ENCODE measurements around the gene ZNF8.
"Not testable (repeated sequence)": the region's sequence is repeated elsewhere in the genome, so short reads cannot be mapped to it uniquely, and the experiment has no call there.

Gene ZNF8

DNA sequence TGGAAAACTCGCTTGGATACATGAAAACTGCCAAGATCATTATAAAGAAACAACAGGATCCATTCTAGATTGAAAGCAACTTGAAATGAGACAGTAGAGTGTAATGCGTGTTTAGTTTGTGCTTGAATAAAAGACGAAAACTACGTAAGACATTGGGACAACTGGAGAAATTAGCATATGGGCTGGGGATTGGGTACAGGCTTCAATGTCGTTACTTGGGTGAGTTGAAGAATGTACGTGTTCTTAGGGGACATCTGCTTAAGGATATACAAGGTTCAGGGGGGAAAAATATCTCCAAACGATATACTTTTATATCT, 26.0 kb downstream of the ZNF8 start:
- H3K4me3 ChIP-seq (ENCODE audit: low read depth, low read length) = peak overlapping the region; percentile 97
- H3K36me3 ChIP-seq = peaks cover 53% of the 10 kb centered on the region
- no peak for TF ChIP-seq CTCF (IDR thresholded peaks at IDR 0.05; ENCODE audit: low read depth, low read length)
- DNase-seq = no peak
- no peaks in the 10 kb centered on the region for H3K9me3 ChIP-seq
- no peaks in the 10 kb centered on the region for H3K27me3 ChIP-seq
- H3K4me1 ChIP-seq = no peaks in the 10 kb centered on the region

DNA sequence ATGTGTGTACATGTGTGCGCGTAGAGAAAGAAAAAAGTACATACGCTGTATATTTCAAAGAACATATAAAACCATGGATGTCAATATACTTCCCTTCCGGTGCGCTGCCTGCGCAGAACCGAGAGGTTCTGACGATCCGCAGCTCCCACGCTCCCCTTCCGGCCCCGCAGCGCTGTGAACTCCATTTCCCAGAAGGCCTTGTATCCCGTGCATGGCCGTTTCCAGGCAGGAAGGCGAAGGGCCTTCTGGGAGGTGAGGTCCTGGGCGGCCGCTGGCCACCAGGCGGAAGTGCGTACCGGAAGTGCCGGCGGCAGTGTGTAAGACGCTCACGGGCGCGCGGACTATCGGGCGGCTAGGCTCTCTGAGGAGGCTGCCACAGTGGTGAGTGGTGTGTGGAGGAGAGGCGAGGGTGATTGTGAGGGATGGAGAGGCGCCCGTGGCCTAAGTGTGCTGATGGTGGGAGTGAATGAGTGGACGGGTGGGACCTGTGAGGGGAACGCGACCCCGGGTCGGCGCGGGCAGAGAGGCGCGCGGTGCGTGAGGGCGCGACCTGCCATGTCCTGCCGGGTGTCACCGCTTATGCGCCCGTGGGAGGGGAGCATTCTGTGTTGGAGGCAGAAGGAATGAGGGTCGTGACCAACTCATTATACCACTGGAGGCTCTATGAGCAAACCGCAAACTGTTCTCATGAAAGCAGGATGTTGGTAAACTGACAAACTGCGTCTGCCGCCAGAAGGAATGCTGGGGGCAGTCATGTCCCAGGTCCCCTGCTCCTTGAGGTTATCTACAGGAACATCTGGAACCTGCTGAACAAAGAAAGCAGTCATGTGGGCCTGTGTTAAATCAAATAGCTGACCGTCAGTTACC, 26.5 kb downstream of the ZNF8 start, which contains the start of gene ERVK3-1:
Gene ERVK3-1 (plus strand): TSS at position 313 of the 867 bp plus-strand sequence. CDS start 6,792 bp downstream, outside the sequence.
- peaks cover 53% of the 10 kb centered on the region for H3K36me3 ChIP-seq
- TF ChIP-seq CTCF (IDR thresholded peaks at IDR 0.05; ENCODE audit: low read depth, low read length) = no peak
- H3K4me3 ChIP-seq (ENCODE audit: low read depth, low read length) = peak within 1 kb of the TSS; percentile 97
- DNase-seq = peak; percentile 96
- H3K4me1 ChIP-seq = no peaks in the 10 kb centered on the region
- H3K27me3 ChIP-seq = no peaks in the 10 kb centered on the region
- no peaks in the 10 kb centered on the region for H3K9me3 ChIP-seq

DNA sequence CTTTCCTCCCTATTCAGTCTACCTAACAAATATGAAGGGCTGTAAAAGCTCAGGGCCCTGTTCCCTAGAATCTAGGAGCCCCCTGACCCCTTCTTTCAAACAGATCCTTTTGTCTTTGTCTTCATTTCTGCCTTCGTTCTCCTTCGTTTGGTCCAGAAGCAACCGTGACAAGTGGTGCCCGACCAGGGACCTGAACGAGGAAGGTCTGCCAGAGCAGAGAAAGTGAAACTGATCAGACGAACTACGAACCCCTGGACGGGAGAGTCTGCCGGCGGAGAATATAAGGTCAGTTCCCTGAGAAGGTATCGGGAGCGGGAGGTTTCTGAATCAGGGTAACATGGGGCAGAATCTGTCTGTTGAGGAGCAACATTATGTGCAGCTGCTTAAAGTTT, 27.2 kb downstream of the ZNF8 start:
- H3K36me3 ChIP-seq = peaks cover 51% of the 10 kb centered on the region

DNA sequence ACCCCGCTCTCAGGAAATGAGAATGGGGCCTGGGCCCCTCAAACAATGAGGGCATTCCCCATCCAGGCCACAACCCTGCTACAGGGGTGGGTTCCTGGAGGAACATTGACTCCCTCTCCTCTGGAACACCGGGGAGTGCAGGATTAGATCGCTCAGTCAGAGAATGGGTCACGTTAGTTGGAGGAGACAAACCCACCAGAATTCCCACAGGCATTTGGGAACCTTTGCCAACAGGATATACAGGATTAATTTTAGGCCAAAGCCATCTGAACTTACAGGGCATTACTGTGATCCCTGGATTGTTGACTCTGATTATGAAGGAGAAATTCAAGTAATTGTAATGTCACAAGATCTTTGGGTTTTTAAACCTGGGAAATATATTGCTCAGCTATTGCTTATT, 29.0 kb downstream of the ZNF8 start:
- DNase-seq = no peak
- peaks cover 61% of the 10 kb centered on the region for H3K36me3 ChIP-seq
- H3K4me3 ChIP-seq (ENCODE audit: low read depth, low read length) = no peak overlapping the region
- H3K9me3 ChIP-seq = no peaks in the 10 kb centered on the region
- TF ChIP-seq CTCF (IDR thresholded peaks at IDR 0.05; ENCODE audit: low read depth, low read length) = no peak
- no peaks in the 10 kb centered on the region for H3K27me3 ChIP-seq
- no peaks in the 10 kb centered on the region for H3K4me1 ChIP-seq

More for the DNA sequence above, 27.2 kb downstream of the ZNF8 start:
- H3K4me3 ChIP-seq (ENCODE audit: low read depth, low read length) = peak overlapping the region; percentile 97
- no peak for TF ChIP-seq CTCF (IDR thresholded peaks at IDR 0.05; ENCODE audit: low read depth, low read length)
- H3K9me3 ChIP-seq = no peaks in the 10 kb centered on the region
- H3K27me3 ChIP-seq = no peaks in the 10 kb centered on the region
- H3K4me1 ChIP-seq = no peaks in the 10 kb centered on the region
- DNase-seq = no peak

GRCh38 chr19:58310685-58311084, 31.9 kb downstream of the ZNF8 start:
- DNase-seq = peak; percentile 36
- TF ChIP-seq CTCF (IDR thresholded peaks at IDR 0.05; ENCODE audit: low read depth, low read length) = peak; percentile 20
- not testable (repeated sequence) for H3K4me1 ChIP-seq; H3K4me3 ChIP-seq (ENCODE audit: low read depth, low read length); H3K27me3 ChIP-seq; H3K9me3 ChIP-seq
- H3K36me3 ChIP-seq = peaks cover 88% of the 10 kb centered on the region

GRCh38 chr19:58311345-58311865, 32.6 kb downstream of the ZNF8 start:
- Histone ChIP-seq H3K27me3 (no peaks in the 10 kb centered on the region), H3K4me3 (ENCODE audit: low read depth, low read length) (no peak overlapping the region), H3K9me3 (no peaks in the 10 kb centered on the region), H3K36me3 (peaks cover 91% of the 10 kb centered on the region), H3K4me1 (no peaks in the 10 kb centered on the region)
- no peak for DNase-seq
- no peak for TF ChIP-seq CTCF (IDR thresholded peaks at IDR 0.05; ENCODE audit: low read depth, low read length)
